ENCODE data around the gene ANXA4. TPM values are rescaled to one million over a fixed set of nuclear protein-coding genes. Genes with fewer than 3 reads are reported as not detected.
A peak's percentile ranks its signal among the peaks of the same experiment; 100 is the strongest.
"Not testable (repeated sequence)": the region's sequence is repeated elsewhere in the genome, so short reads cannot be mapped to it uniquely, and the experiment has no call there.

The ANXA4 gene
- total RNA-seq, 1 experiment from 2014 or later, result 18.2 TPM

GRCh38 chr2:69753659-69754363 is 11.9 kb downstream of the ANXA4 start:
- H3K36me3 ChIP-seq, result peaks cover 3% of the 10 kb centered on the region; the same call in 1 of the 2 replicates
- H3K9me3 ChIP-seq (replicated peaks), result no peaks in the 10 kb centered on the region
- no peak for DNase-seq (ENCODE audit: low read depth in 1 of 2, low spot score in 2 of 2)
- no peak overlapping the region for H3K4me3 ChIP-seq
- no peak overlapping the region for H3K27ac ChIP-seq
- H3K4me1 ChIP-seq (replicated peaks), result peaks cover 21% of the 10 kb centered on the region
- H3K27me3 ChIP-seq (replicated peaks), result no peaks in the 10 kb centered on the region

- no peaks in the 10 kb centered on the region for H3K27me3 ChIP-seq (replicated peaks)
- peaks cover 21% of the 10 kb centered on the region for H3K4me1 ChIP-seq (replicated peaks)
- no peak overlapping the region for H3K27ac ChIP-seq
- no peak overlapping the region for H3K4me3 ChIP-seq
- DNase-seq (ENCODE audit: low read depth in 1 of 2, low spot score in 2 of 2), result no peak
- H3K9me3 ChIP-seq (replicated peaks), result no peaks in the 10 kb centered on the region
- peaks cover 3% of the 10 kb centered on the region; the same call in 1 of the 2 replicates for H3K36me3 ChIP-seq
These were observed 12.7 kb downstream of the ANXA4 start for GRCh38 chr2:69754633-69755032.

GRCh38 chr2:69755862-69756467 is 14.0 kb downstream of the ANXA4 start:
- Histone ChIP-seq H3K27me3 (replicated peaks) (no peaks in the 10 kb centered on the region), H3K27ac (peak overlapping the region; percentile 49), H3K4me3 (no peak overlapping the region), H3K36me3 (peaks cover 3% of the 10 kb centered on the region; the same call in 1 of the 2 replicates), H3K4me1 (replicated peaks) (peaks cover 21% of the 10 kb centered on the region), H3K9me3 (replicated peaks) (no peaks in the 10 kb centered on the region)
- peak in 1 of 2 experiments; percentile 64 for DNase-seq (ENCODE audit: low read depth in 1 of 2, low spot score in 2 of 2)

- Histone ChIP-seq H3K36me3 (peaks cover 7% of the 10 kb centered on the region; the same call in 1 of the 2 replicates), H3K4me3 (no peak overlapping the region), H3K27me3 (replicated peaks) (no peaks in the 10 kb centered on the region), H3K27ac (no peak overlapping the region), H3K4me1 (replicated peaks) (peaks cover 8% of the 10 kb centered on the region), H3K9me3 (replicated peaks) (no peaks in the 10 kb centered on the region)
- no peak for DNase-seq (ENCODE audit: low read depth in 1 of 2, low spot score in 2 of 2)
These were observed 20.1 kb downstream of the ANXA4 start for GRCh38 chr2:69762025-69762424.

- H3K9me3 ChIP-seq (replicated peaks), result no peaks in the 10 kb centered on the region
- peaks cover 7% of the 10 kb centered on the region; the same call in 1 of the 2 replicates for H3K36me3 ChIP-seq
- no peak overlapping the region for H3K27ac ChIP-seq
- no peaks in the 10 kb centered on the region for H3K27me3 ChIP-seq (replicated peaks)
- DNase-seq (ENCODE audit: low read depth in 1 of 2, low spot score in 2 of 2), result no peak
- peaks cover 14% of the 10 kb centered on the region for H3K4me1 ChIP-seq (replicated peaks)
- no peak overlapping the region for H3K4me3 ChIP-seq
These were observed 20.9 kb downstream of the ANXA4 start for GRCh38 chr2:69762513-69763494.

- H3K4me3 ChIP-seq; H3K9me3 ChIP-seq (replicated peaks); H3K27me3 ChIP-seq (replicated peaks); H3K27ac ChIP-seq; DNase-seq (ENCODE audit: low read depth in 1 of 2, low spot score in 2 of 2); H3K36me3 ChIP-seq: not testable (repeated sequence)
- H3K4me1 ChIP-seq (replicated peaks), result peaks cover 14% of the 10 kb centered on the region
These were observed 21.9 kb downstream of the ANXA4 start for GRCh38 chr2:69763831-69764230.

- Histone ChIP-seq H3K4me1 (replicated peaks) (peaks cover 19% of the 10 kb centered on the region), H3K27ac (no peak overlapping the region), H3K9me3 (replicated peaks) (no peaks in the 10 kb centered on the region), H3K27me3 (replicated peaks) (no peaks in the 10 kb centered on the region), H3K36me3 (peaks cover 4% of the 10 kb centered on the region; the same call in 1 of the 2 replicates), H3K4me3 (no peak overlapping the region)
- DNase-seq (ENCODE audit: low read depth in 1 of 2, low spot score in 2 of 2), result no peak
These were observed 22.6 kb downstream of the ANXA4 start for GRCh38 chr2:69764286-69765095.

GRCh38 chr2:69765096-69765380 is 23.1 kb downstream of the ANXA4 start:
- Histone ChIP-seq H3K4me3 (no peak overlapping the region), H3K4me1 (replicated peaks) (peaks cover 24% of the 10 kb centered on the region), H3K27ac (no peak overlapping the region), H3K27me3 (replicated peaks) (no peaks in the 10 kb centered on the region), H3K36me3 (peaks cover 4% of the 10 kb centered on the region; the same call in 1 of the 2 replicates), H3K9me3 (replicated peaks) (no peaks in the 10 kb centered on the region)
- no peak for DNase-seq (ENCODE audit: low read depth in 1 of 2, low spot score in 2 of 2)

GRCh38 chr2:69766014-69766413 is 24.1 kb downstream of the ANXA4 start:
- Histone ChIP-seq H3K4me1 (replicated peaks) (peaks cover 31% of the 10 kb centered on the region), H3K36me3 (peaks cover 4% of the 10 kb centered on the region; the same call in 1 of the 2 replicates), H3K27ac (no peak overlapping the region), H3K27me3 (replicated peaks) (no peaks in the 10 kb centered on the region), H3K9me3 (replicated peaks) (no peaks in the 10 kb centered on the region), H3K4me3 (no peak overlapping the region)
- DNase-seq (ENCODE audit: low read depth in 1 of 2, low spot score in 2 of 2), result no peak

GRCh38 chr2:69767034-69767433 is 25.1 kb downstream of the ANXA4 start:
- peak in 1 of 2 experiments; percentile 36 for DNase-seq (ENCODE audit: low read depth in 1 of 2, low spot score in 2 of 2)
- Histone ChIP-seq H3K27ac (peak overlapping the region; percentile 2; the same call in 1 of the 2 replicates), H3K27me3 (replicated peaks) (no peaks in the 10 kb centered on the region), H3K4me1 (replicated peaks) (peaks cover 34% of the 10 kb centered on the region), H3K9me3 (replicated peaks) (no peaks in the 10 kb centered on the region), H3K36me3 (peaks cover 6% of the 10 kb centered on the region; the same call in 1 of the 2 replicates), H3K4me3 (no peak overlapping the region)

- H3K9me3 ChIP-seq (replicated peaks), result no peaks in the 10 kb centered on the region
- no peak overlapping the region for H3K4me3 ChIP-seq
- no peaks in the 10 kb centered on the region for H3K27me3 ChIP-seq (replicated peaks)
- H3K36me3 ChIP-seq, result peaks cover 6% of the 10 kb centered on the region; the same call in 1 of the 2 replicates
- no peak for DNase-seq (ENCODE audit: low read depth in 1 of 2, low spot score in 2 of 2)
- no peak overlapping the region for H3K27ac ChIP-seq
- peaks cover 46% of the 10 kb centered on the region for H3K4me1 ChIP-seq (replicated peaks)
These were observed 26.3 kb downstream of the ANXA4 start for GRCh38 chr2:69768235-69768634.

- no peak for DNase-seq (ENCODE audit: low read depth in 1 of 2, low spot score in 2 of 2)
- H3K9me3 ChIP-seq (replicated peaks), result no peaks in the 10 kb centered on the region
- no peak overlapping the region for H3K4me3 ChIP-seq
- peaks cover 6% of the 10 kb centered on the region; the same call in 1 of the 2 replicates for H3K36me3 ChIP-seq
- H3K4me1 ChIP-seq (replicated peaks), result peaks cover 50% of the 10 kb centered on the region
- no peaks in the 10 kb centered on the region for H3K27me3 ChIP-seq (replicated peaks)
- H3K27ac ChIP-seq, result no peak overlapping the region; the same call in 1 of the 2 replicates
These were observed 26.9 kb downstream of the ANXA4 start for GRCh38 chr2:69768789-69769188.

GRCh38 chr2:69769272-69769671 is 27.3 kb downstream of the ANXA4 start:
- Histone ChIP-seq H3K4me3 (no peak overlapping the region), H3K36me3 (0 out of 2 replicates have a peak, but pooled peaks cover 3% of the 10 kb centered on the region), H3K4me1 (replicated peaks) (peaks cover 52% of the 10 kb centered on the region), H3K27me3 (replicated peaks) (no peaks in the 10 kb centered on the region), H3K27ac (peak overlapping the region; percentile 69), H3K9me3 (replicated peaks) (no peaks in the 10 kb centered on the region)
- no peak for DNase-seq (ENCODE audit: low read depth in 1 of 2, low spot score in 2 of 2)
